IPS-15b (cell line): ENCODE measurements around the gene CLNK.

ENCODE experiments used
- H3K27me3 ChIP-seq: one replicate; pipeline ENCODE4 v1.6.1; 2013; ENCODE audit warnings: low read length; ENCODE audit not compliant: control insufficient read depth, insufficient read depth
- H3K36me3 ChIP-seq: one replicate; pipeline ENCODE4 v1.6.1; 2013; ENCODE audit warnings: low read length; ENCODE audit not compliant: control insufficient read depth, insufficient read depth
- H3K4me1 ChIP-seq: one replicate; pipeline ENCODE4 v1.6.1; 2013; ENCODE audit warnings: mild to moderate bottlenecking, low read length; ENCODE audit not compliant: control insufficient read depth, insufficient read depth
- H3K4me3 ChIP-seq: one replicate; pipeline ENCODE4 v1.5.1; 2013; ENCODE audit warnings: low read depth, low read length
- H3K9ac ChIP-seq: one replicate; pipeline ENCODE4 v1.6.1; 2013; ENCODE audit warnings: low read depth, mild to moderate bottlenecking, low read length
- H3K9me3 ChIP-seq: one replicate; pipeline ENCODE4 v1.6.1; 2013; ENCODE audit warnings: mild to moderate bottlenecking, low read length; ENCODE audit not compliant: control insufficient read depth, insufficient read depth

The CLNK gene

DNA sequence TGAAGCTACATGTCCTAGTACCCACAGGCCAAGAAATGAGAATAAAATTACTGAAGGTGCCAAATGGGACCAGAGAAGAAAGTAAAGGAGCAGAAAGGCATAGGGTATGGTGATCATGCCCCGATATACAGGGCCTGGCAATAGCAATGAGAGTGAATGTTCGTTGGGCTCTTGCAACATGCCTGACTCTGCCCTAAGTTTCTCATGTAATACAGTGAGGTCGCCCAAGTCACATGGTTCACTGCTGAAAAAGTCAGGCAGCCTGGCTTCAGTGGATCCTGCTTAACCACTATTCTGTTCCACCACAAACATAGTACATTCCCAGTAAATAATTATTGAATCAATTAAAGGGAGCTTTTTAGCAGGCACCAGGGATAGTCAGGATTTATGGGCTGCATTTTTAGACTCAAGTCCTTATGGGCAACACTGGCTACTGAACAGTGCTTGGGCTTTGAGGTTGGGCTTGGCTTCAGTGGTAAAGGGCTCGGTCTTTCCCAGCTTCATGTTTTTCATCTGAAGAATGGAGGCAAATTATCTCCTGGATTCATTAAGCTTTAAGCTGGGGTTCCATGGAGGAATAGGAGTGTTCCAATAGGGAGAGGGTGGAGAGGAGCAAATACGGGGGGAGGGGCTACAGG lies 160.3 kb downstream of the CLNK start:
- no peak overlapping the region for H3K4me3 ChIP-seq

DNA sequence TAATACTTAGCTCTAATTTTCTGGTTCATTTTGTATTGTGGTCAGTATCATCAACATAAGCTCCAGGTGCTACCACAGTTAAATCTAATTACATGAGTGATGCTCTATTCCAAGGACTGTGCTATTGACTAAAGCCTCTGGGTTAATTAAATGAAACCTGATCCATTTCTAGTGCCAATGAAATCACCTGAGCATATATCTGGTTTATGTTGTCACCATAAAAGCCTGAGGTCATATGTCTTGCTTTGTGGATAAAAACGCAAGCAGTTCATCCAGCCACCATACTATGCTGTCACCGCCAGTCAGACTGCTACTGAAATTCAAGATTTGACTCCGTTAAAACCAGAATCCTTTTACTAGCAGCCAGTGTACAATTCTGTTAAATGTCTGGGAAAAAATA lies 163.1 kb downstream of the CLNK start:
- Histone ChIP-seq H3K4me1 (no peaks in the 10 kb centered on the region), H3K9me3 (no peaks in the 10 kb centered on the region), H3K27me3 (no peaks in the 10 kb centered on the region), H3K9ac (no peak overlapping the region), H3K4me3 (no peak overlapping the region), H3K36me3 (no peaks in the 10 kb centered on the region)

More for the DNA sequence above, 160.3 kb downstream of the CLNK start:
- H3K36me3 ChIP-seq: no peaks in the 10 kb centered on the region
- H3K9ac ChIP-seq: no peak overlapping the region
- H3K27me3 ChIP-seq: no peaks in the 10 kb centered on the region
- no peaks in the 10 kb centered on the region for H3K9me3 ChIP-seq
- no peaks in the 10 kb centered on the region for H3K4me1 ChIP-seq

- H3K9me3 ChIP-seq: no peaks in the 10 kb centered on the region
Measured at GRCh38 chr4:10509733-10510132, 174.8 kb downstream of the CLNK start.

DNA sequence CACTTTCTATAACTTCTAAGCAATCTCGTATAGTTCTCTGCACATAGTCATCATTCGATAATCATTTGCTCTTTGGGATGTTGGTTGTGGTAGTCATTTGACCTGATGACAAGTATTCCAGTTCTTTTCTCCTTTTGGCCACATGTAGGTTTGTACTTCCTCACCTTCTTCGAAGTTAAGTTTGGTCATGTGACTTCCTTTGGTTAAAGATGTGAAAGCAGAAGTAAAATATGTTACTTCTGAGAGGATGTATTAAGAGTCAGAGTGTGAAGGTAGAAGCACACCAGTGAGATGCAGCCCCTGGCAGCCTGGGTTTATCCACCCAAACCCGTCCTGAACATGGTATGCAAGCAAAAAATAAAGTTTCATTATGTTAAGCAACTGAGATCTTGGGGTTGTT lies 178.5 kb downstream of the CLNK start:
- H3K9me3 ChIP-seq: no peaks in the 10 kb centered on the region
- no peak overlapping the region for H3K9ac ChIP-seq
- no peaks in the 10 kb centered on the region for H3K27me3 ChIP-seq
- H3K4me3 ChIP-seq: no peak overlapping the region
- H3K4me1 ChIP-seq: no peaks in the 10 kb centered on the region
- H3K36me3 ChIP-seq: no peaks in the 10 kb centered on the region

More at GRCh38 chr4:10509733-10510132, 174.8 kb downstream of the CLNK start:
- H3K36me3 ChIP-seq: no peaks in the 10 kb centered on the region
- H3K4me1 ChIP-seq: no peaks in the 10 kb centered on the region
- no peaks in the 10 kb centered on the region for H3K27me3 ChIP-seq
- H3K4me3 ChIP-seq: no peak overlapping the region
- no peak overlapping the region for H3K9ac ChIP-seq

GRCh38 chr4:10504570-10505179 lies 179.9 kb downstream of the CLNK start:
- Histone ChIP-seq H3K4me1 (no peaks in the 10 kb centered on the region), H3K9ac (no peak overlapping the region), H3K36me3 (no peaks in the 10 kb centered on the region)

DNA sequence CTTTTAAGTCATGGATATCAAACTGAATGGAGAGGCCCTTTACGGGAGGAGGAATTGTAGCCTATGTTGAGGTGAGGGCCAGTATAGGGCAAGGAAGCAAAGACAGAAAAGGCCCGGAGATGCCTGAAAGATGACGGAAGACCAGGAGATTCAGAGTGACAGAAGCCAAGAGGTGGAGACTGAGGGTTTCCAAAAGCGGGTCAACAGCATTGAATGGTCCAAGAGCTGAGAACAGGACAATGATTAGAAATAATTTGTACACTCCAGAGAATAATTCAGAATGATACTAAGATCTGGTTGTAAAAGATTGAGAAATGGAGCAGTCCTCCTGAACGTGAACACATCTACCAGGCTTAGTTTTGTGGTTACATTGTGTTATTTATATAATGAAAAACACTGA lies 181.9 kb downstream of the CLNK start:
- H3K4me1 ChIP-seq: no peaks in the 10 kb centered on the region
- peaks cover 3% of the 10 kb centered on the region for H3K27me3 ChIP-seq
- H3K9me3 ChIP-seq: no peaks in the 10 kb centered on the region
- H3K9ac ChIP-seq: no peak overlapping the region
- no peak overlapping the region for H3K4me3 ChIP-seq
- H3K36me3 ChIP-seq: no peaks in the 10 kb centered on the region

More at GRCh38 chr4:10504570-10505179, 179.9 kb downstream of the CLNK start:
- H3K4me3 ChIP-seq: no peak overlapping the region
- no peaks in the 10 kb centered on the region for H3K9me3 ChIP-seq
- peaks cover under 1% of the 10 kb centered on the region for H3K27me3 ChIP-seq

- no peak overlapping the region for H3K9ac ChIP-seq
- H3K36me3 ChIP-seq: no peaks in the 10 kb centered on the region
- peaks cover 3% of the 10 kb centered on the region for H3K27me3 ChIP-seq
- no peak overlapping the region for H3K4me3 ChIP-seq
- H3K4me1 ChIP-seq: peaks cover 13% of the 10 kb centered on the region
- H3K9me3 ChIP-seq: no peaks in the 10 kb centered on the region
Measured at GRCh38 chr4:10500776-10501175, 183.8 kb downstream of the CLNK start.

DNA sequence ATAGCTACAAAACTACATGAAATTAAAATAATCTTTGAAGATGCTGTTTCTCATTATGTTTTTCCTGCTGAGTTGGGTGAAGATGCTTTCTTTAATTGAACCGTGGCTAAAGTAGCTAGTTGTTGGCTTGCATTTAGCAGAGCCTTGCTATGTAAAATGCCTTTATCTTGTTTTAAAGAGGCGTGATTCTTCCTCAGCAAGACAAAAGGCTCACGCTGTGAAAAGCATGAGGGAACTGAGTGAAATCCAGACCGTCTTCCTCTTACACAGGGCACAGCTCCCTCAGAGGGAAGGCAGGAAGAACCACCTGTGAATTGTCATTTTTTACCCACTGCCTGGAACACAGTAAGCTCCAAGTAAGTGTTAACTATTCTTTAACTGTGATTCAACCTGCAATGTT lies 188.4 kb downstream of the CLNK start:
- H3K27me3 ChIP-seq: peaks cover 14% of the 10 kb centered on the region
- no peaks in the 10 kb centered on the region for H3K36me3 ChIP-seq
- H3K4me1 ChIP-seq: peaks cover 21% of the 10 kb centered on the region
- no peak overlapping the region for H3K4me3 ChIP-seq
- no peaks in the 10 kb centered on the region for H3K9me3 ChIP-seq
- H3K9ac ChIP-seq: no peak overlapping the region

DNA sequence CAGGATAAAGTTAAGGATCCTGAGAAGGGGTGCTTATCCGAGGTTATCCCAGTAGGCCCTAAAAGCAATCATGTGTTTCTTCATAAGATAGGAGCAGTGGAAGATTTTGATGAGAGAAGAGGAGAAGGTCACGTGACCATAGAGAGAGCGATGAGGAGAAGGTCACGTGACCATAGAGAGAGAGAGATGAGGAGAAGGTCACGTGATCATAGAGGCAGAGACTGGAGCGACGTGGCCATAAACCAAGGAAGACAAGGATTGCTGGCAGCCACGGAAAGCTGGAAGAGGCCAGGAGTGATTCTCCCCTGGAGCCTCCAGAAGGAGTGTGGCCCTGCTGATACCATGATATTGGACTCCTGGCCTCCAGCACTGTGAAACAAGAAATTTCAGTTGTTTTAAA lies 188.9 kb downstream of the CLNK start:
- H3K27me3 ChIP-seq: peaks cover 14% of the 10 kb centered on the region
- H3K9ac ChIP-seq: no peak overlapping the region
- no peaks in the 10 kb centered on the region for H3K9me3 ChIP-seq
- peaks cover 21% of the 10 kb centered on the region for H3K4me1 ChIP-seq
- no peak overlapping the region for H3K4me3 ChIP-seq
- no peaks in the 10 kb centered on the region for H3K36me3 ChIP-seq

GRCh38 chr4:10492464-10492863 lies 192.1 kb downstream of the CLNK start:
- H3K36me3 ChIP-seq: no peaks in the 10 kb centered on the region
- no peaks in the 10 kb centered on the region for H3K9me3 ChIP-seq
- peaks cover 11% of the 10 kb centered on the region for H3K27me3 ChIP-seq
- H3K9ac ChIP-seq: no peak overlapping the region
- no peak overlapping the region for H3K4me3 ChIP-seq
- peaks cover 19% of the 10 kb centered on the region for H3K4me1 ChIP-seq

DNA sequence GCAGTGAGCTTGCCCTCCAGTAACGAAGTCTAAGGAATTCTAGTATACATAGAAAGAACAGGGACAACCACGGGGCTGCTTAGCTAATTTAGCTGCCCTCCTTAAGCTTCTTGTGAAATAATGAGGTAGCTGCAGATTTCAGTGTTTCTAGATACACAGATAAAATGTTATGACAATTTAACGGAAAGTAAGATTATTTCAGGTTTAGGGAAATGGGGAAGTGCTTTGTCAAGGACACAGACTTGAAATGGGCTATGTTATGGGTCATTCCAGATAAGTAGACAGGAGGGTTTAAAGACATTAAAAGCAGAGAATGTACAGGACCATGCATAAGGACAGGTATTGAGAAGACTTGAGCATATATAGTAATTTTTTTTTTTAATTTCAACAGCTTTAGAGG lies 193.2 kb downstream of the CLNK start:
- no peak overlapping the region for H3K9ac ChIP-seq
- peaks cover 13% of the 10 kb centered on the region for H3K4me1 ChIP-seq
- H3K36me3 ChIP-seq: no peaks in the 10 kb centered on the region
- no peak overlapping the region for H3K4me3 ChIP-seq
- H3K9me3 ChIP-seq: no peaks in the 10 kb centered on the region
- peaks cover 11% of the 10 kb centered on the region for H3K27me3 ChIP-seq

GRCh38 chr4:10490996-10491395 lies 193.6 kb downstream of the CLNK start:
- no peak overlapping the region for H3K9ac ChIP-seq
- peaks cover 10% of the 10 kb centered on the region for H3K4me1 ChIP-seq
- peaks cover 11% of the 10 kb centered on the region for H3K27me3 ChIP-seq

More at GRCh38 chr4:10490996-10491395, 193.6 kb downstream of the CLNK start:
- no peaks in the 10 kb centered on the region for H3K36me3 ChIP-seq
- H3K4me3 ChIP-seq: no peak overlapping the region
- H3K9me3 ChIP-seq: no peaks in the 10 kb centered on the region
